Activated T-cell treated with anti-CD3 and anti-CD28 coated beads, Interleukin-2, amount 50 U/mL, for 72 hours (primary cell): ENCODE results near the gene IFNG-AS1. TPM values are rescaled to one million over a fixed set of nuclear protein-coding genes. Genes with fewer than 3 reads are reported as not detected.
A peak's percentile ranks its signal among the peaks of the same experiment; 100 is the strongest.

Experiments
- ATAC-seq, 2 donors: fragments of 150-1000 bp; cut with Tn5 transposase; replicated peaks in 1 of 2; 2 replicates each; pipeline ENCODE4 v1.10.0; 2021; ENCODE audit warnings: moderate library complexity in 2 of 2, mild to moderate bottlenecking in 1 of 2
- DNase-seq, 2 donors: peaks; one replicate each; pipeline ENCODE4 v3.0.0; 2021 to 2022; ENCODE audit warnings: mixed read lengths in 1 of 2
- H3K27ac Mint-ChIP-seq: one replicate; pipeline ENCODE4 v1.8.0; 2022; ENCODE audit warnings: mild to moderate bottlenecking, moderate library complexity, mixed read lengths
- H3K27me3 Mint-ChIP-seq: one replicate; pipeline ENCODE4 v1.8.0; 2022; ENCODE audit warnings: low read depth, mixed read lengths
- H3K36me3 Mint-ChIP-seq, 2 donors: one replicate each; pipeline ENCODE4 v1.8.0; 2022; ENCODE audit warnings: mixed read lengths in 2 of 2, mild to moderate bottlenecking in 1 of 2; ENCODE audit not compliant: insufficient read depth in 2 of 2
- H3K4me1 Mint-ChIP-seq: one replicate; pipeline ENCODE4 v1.8.0; 2022; ENCODE audit warnings: low read depth, mixed read lengths
- H3K4me3 Mint-ChIP-seq, 2 donors: one replicate each; pipeline ENCODE4 v1.8.0; 2022; ENCODE audit warnings: mild to moderate bottlenecking in 2 of 2, mixed read lengths in 2 of 2, moderate library complexity in 2 of 2
- H3K9me3 Mint-ChIP-seq, 2 donors: one replicate each; pipeline ENCODE4 v1.8.0; 2022; ENCODE audit warnings: mixed read lengths in 2 of 2
- total RNA-seq, 2 donors: library from RNA; stranded (reverse); gene quantifications; one replicate each; pipeline ENCODE4 v1.2.3, GENCODE V29; 2022

IFNG-AS1 gene
- not detected for total RNA-seq

DNA sequence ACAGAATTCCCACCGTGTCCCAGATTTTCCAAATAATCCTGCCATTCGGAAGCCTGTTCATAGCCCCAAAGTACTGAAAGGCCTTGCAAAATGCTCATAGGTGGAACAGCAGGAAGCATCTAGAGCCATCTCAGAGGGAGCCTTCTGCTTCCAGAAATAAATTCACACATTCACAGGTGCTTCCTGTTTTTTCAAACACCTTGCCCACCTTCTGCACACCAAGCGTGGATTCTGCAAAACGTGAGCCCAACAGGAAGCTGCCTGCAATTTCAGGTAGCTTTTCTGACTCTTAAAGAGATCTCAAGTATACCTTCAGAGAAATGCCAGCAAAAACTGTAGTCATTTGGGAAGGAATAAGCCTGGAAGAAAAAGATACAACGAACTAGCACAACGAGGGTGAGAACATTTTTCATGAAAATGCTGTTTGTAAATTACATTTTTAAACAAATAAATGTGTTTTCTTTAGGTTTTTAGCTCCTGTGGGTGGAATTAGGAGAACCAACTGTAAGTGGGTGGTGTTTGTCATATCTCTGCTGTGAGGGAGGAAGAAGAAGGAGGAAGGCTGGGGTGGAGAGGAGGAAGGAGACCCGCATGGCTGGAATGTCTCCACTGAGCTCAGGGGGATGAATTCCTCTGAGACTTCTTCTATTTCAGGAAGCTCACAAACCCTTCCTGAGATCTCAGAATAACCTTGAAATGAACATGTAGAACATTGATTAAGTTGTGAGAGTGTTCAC is at the start of gene IFNG-AS1:
Gene IFNG-AS1 (plus strand): TSS at position 264 of the 737 bp plus-strand sequence.
- Mint-ChIP-seq H3K4me3 (peak within 1 kb of the TSS; percentile 32 to 36), H3K27ac (no peak within 1 kb of the TSS), H3K27me3 (peaks cover 6% of the 10 kb centered on the region), H3K9me3 (peaks cover 0 to 10% of the 10 kb centered on the region in 2 donors), H3K36me3 (peaks cover 0 to 4% of the 10 kb centered on the region in 2 donors), H3K4me1 (peaks cover 30% of the 10 kb centered on the region)
- ATAC-seq (no peak), DNase-seq (no peak)

DNA sequence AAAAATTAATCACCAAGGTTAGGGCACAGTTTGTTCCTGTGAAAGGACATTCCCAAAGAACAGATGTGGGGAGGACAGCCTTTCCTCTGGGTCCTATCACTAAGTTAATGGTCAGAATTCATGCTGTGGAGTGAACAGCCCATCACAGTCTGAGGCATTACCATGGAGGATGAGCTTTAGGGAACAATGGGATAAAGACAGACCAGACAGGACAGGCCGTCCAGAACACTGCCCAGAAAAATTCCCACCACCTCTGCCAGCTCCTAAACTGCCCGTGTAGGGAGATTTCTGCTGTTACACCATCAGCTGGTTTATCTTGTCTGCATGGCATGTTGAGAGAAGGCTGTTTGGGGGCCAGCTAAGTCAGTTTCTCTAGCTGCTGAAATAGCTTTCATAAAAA is 49.6 kb upstream of the IFNG-AS1 start:
- H3K36me3 Mint-ChIP-seq, result no peaks in the 10 kb centered on the region
- ATAC-seq, result no peak

DNA sequence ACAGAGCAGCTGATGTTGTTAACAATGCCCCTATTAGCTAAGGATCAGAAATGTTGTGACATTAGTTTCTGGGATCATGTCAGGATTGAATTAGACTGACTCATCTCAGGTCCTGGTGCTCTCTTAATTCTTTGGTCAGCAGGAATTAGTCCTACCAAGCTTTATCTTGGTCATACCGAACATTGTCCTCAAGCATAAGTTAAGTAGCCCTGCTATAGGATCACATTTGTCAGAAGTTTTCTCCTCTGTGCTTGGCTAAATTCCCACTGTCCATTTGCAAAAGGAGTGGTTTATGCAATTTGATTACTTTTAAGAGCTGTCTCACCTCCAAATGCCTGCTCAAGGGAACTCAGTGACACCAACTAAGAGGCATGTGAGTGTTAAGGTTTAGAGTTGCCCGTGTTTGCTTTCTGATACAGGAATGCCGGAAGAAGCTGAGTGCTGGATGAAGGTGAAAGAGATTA is 48.4 kb upstream of the IFNG-AS1 start:
- DNase-seq, result no peak
- no peaks in the 10 kb centered on the region for H3K36me3 Mint-ChIP-seq
- H3K9me3 Mint-ChIP-seq, result no peaks in the 10 kb centered on the region
- no peak overlapping the region for H3K4me3 Mint-ChIP-seq
- ATAC-seq, result no peak
- no peak overlapping the region for H3K27ac Mint-ChIP-seq
- H3K4me1 Mint-ChIP-seq, result no peaks in the 10 kb centered on the region
- H3K27me3 Mint-ChIP-seq, result peaks cover 28% of the 10 kb centered on the region

More for the DNA sequence above, 49.6 kb upstream of the IFNG-AS1 start:
- no peaks in the 10 kb centered on the region for H3K9me3 Mint-ChIP-seq
- DNase-seq, result no peak
- H3K27me3 Mint-ChIP-seq, result peaks cover 28% of the 10 kb centered on the region
- H3K4me3 Mint-ChIP-seq, result no peak overlapping the region
- no peaks in the 10 kb centered on the region for H3K4me1 Mint-ChIP-seq
- no peak overlapping the region for H3K27ac Mint-ChIP-seq

DNA sequence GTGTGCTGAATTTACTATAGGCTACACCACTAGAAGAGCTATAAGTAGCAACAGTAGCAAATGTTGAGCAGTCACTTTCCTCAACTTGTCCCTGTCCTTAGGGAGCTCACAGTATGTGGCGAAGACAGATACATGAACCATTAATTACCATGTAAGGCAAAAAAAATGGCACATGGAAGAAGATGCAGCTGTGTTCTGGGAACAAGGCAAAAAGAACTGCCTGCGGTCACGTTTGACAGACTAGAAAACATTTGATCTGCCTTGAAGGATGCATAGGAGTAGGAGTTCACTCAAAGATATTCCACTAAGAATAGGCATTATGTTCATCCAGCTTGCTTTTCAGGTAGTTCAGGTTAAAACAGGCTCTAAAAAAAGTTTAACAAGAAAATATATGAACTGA is 46.5 kb upstream of the IFNG-AS1 start:
- H3K4me1 Mint-ChIP-seq, result no peaks in the 10 kb centered on the region
- no peaks in the 10 kb centered on the region for H3K9me3 Mint-ChIP-seq
- ATAC-seq, result no peak
- no peak overlapping the region for H3K27ac Mint-ChIP-seq
- peaks cover 28% of the 10 kb centered on the region for H3K27me3 Mint-ChIP-seq
- H3K4me3 Mint-ChIP-seq, result no peak overlapping the region
- no peaks in the 10 kb centered on the region for H3K36me3 Mint-ChIP-seq
- no peak for DNase-seq

DNA sequence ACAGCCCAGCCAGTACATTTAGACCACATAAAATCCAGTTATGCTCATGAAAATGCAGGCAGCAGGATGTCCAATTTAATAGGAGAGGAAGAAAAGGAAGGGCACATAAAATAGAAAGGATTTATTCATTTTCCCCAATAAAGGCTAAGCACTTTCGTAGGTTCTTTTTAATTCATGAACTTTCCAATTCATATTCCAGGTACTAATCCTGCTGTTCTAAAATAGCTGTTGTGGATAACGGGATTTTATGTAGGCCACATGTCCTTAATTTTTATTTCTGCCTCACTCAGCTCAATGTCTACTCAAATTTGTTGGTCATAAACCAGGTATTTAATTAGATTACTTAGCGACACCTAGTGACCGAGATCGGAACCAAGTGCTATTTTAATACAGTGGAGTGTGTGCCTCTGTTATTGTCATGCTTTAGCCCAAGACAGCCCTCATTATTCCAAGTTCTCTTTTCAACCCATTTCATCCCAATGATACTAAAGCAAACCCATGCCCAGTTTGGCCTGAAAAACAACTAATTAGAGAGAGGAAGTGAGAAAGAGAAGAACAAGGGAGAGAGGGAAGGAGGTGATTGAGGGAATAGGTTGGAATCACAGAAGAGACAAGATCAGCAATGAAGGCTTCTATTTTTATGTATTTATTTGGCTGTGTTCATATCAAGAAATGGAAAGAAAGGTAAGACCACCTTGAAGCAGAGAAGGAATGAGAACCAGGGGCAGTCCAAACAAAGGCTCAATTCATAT is 45.9 kb upstream of the IFNG-AS1 start:
- no peaks in the 10 kb centered on the region for H3K4me1 Mint-ChIP-seq
- no peaks in the 10 kb centered on the region for H3K9me3 Mint-ChIP-seq
- H3K27ac Mint-ChIP-seq, result no peak overlapping the region
- peak; percentile 53 to 61 for DNase-seq
- peak; percentile 54 to 64 for ATAC-seq
- no peaks in the 10 kb centered on the region for H3K36me3 Mint-ChIP-seq
- H3K4me3 Mint-ChIP-seq, result no peak overlapping the region
- H3K27me3 Mint-ChIP-seq, result peaks cover 23% of the 10 kb centered on the region

GRCh38 chr12:67944093-67944492 is 45.2 kb upstream of the IFNG-AS1 start:
- ATAC-seq, result no peak
- Mint-ChIP-seq H3K9me3 (no peaks in the 10 kb centered on the region), H3K4me1 (no peaks in the 10 kb centered on the region), H3K4me3 (no peak overlapping the region), H3K27ac (no peak overlapping the region), H3K36me3 (no peaks in the 10 kb centered on the region), H3K27me3 (peaks cover 22% of the 10 kb centered on the region)
- no peak for DNase-seq

DNA sequence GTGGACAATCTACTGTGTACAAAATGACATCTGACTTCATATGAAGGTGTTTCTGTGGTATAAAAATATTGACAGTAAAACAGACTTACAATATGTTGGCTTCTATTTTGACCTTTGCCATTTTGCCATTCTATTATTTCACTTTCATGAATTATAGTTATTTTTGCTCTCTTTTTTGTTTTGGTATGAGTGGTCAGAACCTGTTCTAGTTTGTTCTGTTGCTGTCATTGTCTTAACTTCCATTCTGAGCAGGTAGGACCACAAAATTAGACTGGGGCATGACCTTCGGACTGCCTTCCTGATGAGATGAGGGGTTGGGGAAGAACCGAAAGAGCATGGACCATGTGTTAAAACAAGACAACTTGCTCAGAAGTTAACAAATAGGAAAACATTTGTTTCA is 36.5 kb upstream of the IFNG-AS1 start:
- Mint-ChIP-seq H3K27me3 (no peaks in the 10 kb centered on the region), H3K9me3 (no peaks in the 10 kb centered on the region), H3K4me3 (no peak overlapping the region), H3K27ac (no peak overlapping the region), H3K36me3 (peaks cover 0 to 2% of the 10 kb centered on the region in 2 donors), H3K4me1 (no peaks in the 10 kb centered on the region)
- no peak for DNase-seq
- ATAC-seq, result no peak

DNA sequence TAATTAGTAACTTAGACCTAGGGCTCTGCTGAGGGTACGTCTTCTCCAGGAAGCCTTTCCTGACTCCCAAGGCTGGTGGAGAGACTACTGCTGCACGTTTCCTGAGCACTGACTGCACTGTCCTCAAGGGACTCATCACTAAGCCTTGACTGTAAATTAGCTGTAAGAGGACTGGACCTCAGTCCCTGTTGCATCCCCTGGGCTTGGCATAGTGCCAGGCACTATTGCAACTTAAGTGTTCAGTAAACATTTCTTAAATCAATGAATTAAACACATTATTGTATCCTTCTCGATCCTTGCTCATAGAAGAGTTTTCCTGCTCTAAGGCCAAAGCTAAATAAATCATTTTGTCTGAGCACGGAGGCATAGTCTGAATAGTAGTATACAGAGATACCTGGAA is 31.9 kb upstream of the IFNG-AS1 start:
- DNase-seq, result no peak
- H3K27ac Mint-ChIP-seq, result no peak overlapping the region
- no peaks in the 10 kb centered on the region for H3K4me1 Mint-ChIP-seq
- no peak for ATAC-seq
- peaks cover 0 to 2% of the 10 kb centered on the region in 2 donors for H3K36me3 Mint-ChIP-seq
- H3K9me3 Mint-ChIP-seq, result no peaks in the 10 kb centered on the region
- no peak overlapping the region for H3K4me3 Mint-ChIP-seq
- H3K27me3 Mint-ChIP-seq, result no peaks in the 10 kb centered on the region

GRCh38 chr12:67958187-67958586 is 31.1 kb upstream of the IFNG-AS1 start:
- DNase-seq (no peak), ATAC-seq (no peak)
- H3K9me3 Mint-ChIP-seq, result no peaks in the 10 kb centered on the region
- H3K27ac Mint-ChIP-seq, result no peak overlapping the region
- H3K4me3 Mint-ChIP-seq, result no peak overlapping the region
- H3K27me3 Mint-ChIP-seq, result no peaks in the 10 kb centered on the region
- no peaks in the 10 kb centered on the region for H3K36me3 Mint-ChIP-seq
- H3K4me1 Mint-ChIP-seq, result no peaks in the 10 kb centered on the region

DNA sequence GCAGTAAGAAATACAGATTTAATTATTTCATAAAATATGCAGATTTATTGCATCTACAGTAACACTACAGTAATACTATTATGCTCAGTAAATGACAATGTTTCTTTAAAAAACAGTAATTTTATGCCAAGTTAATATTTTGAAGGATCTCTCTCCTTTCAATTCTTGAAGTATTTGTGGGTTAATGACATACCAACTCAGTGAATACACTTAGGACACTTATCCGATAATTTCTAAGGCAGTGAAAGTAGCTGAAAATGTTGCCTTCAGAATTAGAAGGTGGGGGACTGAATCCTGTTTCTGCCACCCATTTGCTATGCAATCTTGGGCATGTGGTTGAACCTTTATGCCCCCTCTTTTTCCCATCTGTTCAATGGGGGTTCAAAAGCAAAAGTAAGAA is 24.8 kb upstream of the IFNG-AS1 start:
- Mint-ChIP-seq H3K4me3 (no peak overlapping the region), H3K36me3 (no peaks in the 10 kb centered on the region), H3K4me1 (no peaks in the 10 kb centered on the region), H3K27me3 (no peaks in the 10 kb centered on the region), H3K9me3 (no peaks in the 10 kb centered on the region), H3K27ac (no peak overlapping the region)
- ATAC-seq (no peak), DNase-seq (no peak)

DNA sequence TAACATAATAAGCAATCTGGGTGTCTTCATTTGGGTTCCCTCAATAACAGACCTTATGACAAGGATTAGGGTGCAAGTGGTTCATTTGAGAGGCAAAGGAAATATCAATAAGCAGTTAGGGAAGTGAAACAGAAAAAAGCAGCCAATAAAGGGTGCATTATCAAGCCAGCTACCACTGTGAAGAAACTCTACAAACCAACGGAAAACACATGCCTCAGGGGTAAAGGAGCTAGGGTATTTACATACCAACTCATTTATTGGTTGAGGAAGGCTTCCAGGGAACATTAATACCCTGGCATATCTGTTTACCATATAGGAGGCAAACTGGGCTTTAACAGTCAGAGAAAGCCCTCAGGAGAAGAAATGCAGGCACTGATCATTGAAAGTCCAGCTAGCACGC is 22.7 kb upstream of the IFNG-AS1 start:
- H3K9me3 Mint-ChIP-seq, result no peaks in the 10 kb centered on the region
- no peak overlapping the region for H3K4me3 Mint-ChIP-seq
- no peak for DNase-seq
- H3K4me1 Mint-ChIP-seq, result no peaks in the 10 kb centered on the region
- no peaks in the 10 kb centered on the region for H3K36me3 Mint-ChIP-seq
- no peak overlapping the region for H3K27ac Mint-ChIP-seq
- no peak for ATAC-seq
- H3K27me3 Mint-ChIP-seq, result no peaks in the 10 kb centered on the region

- DNase-seq, result no peak
- H3K9me3 Mint-ChIP-seq, result no peaks in the 10 kb centered on the region
- H3K27me3 Mint-ChIP-seq, result no peaks in the 10 kb centered on the region
- no peak overlapping the region for H3K4me3 Mint-ChIP-seq
- no peak overlapping the region for H3K27ac Mint-ChIP-seq
- H3K4me1 Mint-ChIP-seq, result no peaks in the 10 kb centered on the region
- no peak for ATAC-seq
- no peaks in the 10 kb centered on the region for H3K36me3 Mint-ChIP-seq
Measured at GRCh38 chr12:67968321-67968720, 20.9 kb upstream of the IFNG-AS1 start.

- H3K27me3 Mint-ChIP-seq, result no peaks in the 10 kb centered on the region
- DNase-seq (no peak), ATAC-seq (no peak)
- H3K4me3 Mint-ChIP-seq, result no peak overlapping the region
- H3K9me3 Mint-ChIP-seq, result no peaks in the 10 kb centered on the region
- no peak overlapping the region for H3K27ac Mint-ChIP-seq
- no peaks in the 10 kb centered on the region for H3K36me3 Mint-ChIP-seq
- H3K4me1 Mint-ChIP-seq, result no peaks in the 10 kb centered on the region
Measured at GRCh38 chr12:67968725-67969124, 20.5 kb upstream of the IFNG-AS1 start.
